Umbilical cord (tissue), 2 donors: Measurements from ENCODE around the gene ATXN7L3. TPM values are rescaled to one million over a fixed set of nuclear protein-coding genes. Genes with fewer than 3 reads are reported as not detected.

Experiments used
- DNase-seq: peaks from one replicate; pipeline ENCODE4 v3.0.0-alpha.2; 2015; ENCODE audit warnings: low spot score
- total RNA-seq: library from RNA; depleted of rRNA; stranded (reverse); fragments of >200 nt; gene quantifications from one replicate; pipeline ENCODE4 v1.2.3, GENCODE V29; 2014; ENCODE audit warnings: low replicate concordance; ENCODE audit not compliant: insufficient read depth

Gene ATXN7L3
- total RNA-seq, 1 donor from 2014 or later = 33.0 TPM

- peak; percentile 96 for DNase-seq
Observed at GRCh38 chr17:44218344-44219107, 18.8 kb upstream of the ATXN7L3 start.

GRCh38 chr17:44217738-44218343 is 18.2 kb upstream of the ATXN7L3 start:
- no peak for DNase-seq

- no peak for DNase-seq
Observed at GRCh38 chr17:44216694-44217093, 17.0 kb upstream of the ATXN7L3 start.

GRCh38 chr17:44216173-44216572 is 16.5 kb upstream of the ATXN7L3 start:
- DNase-seq = no peak

- no peak for DNase-seq
Observed at GRCh38 chr17:44214896-44215295, 15.2 kb upstream of the ATXN7L3 start.

GRCh38 chr17:44214230-44214494 is 14.5 kb upstream of the ATXN7L3 start:
- no peak for DNase-seq

- no peak for DNase-seq
Observed at GRCh38 chr17:44213403-44214229, 13.9 kb upstream of the ATXN7L3 start.

- no peak for DNase-seq
Observed at GRCh38 chr17:44212507-44213402, 13.1 kb upstream of the ATXN7L3 start.

GRCh38 chr17:44211281-44212265 is 11.9 kb upstream of the ATXN7L3 start:
- DNase-seq = no peak

GRCh38 chr17:44210342-44211192 is 10.9 kb upstream of the ATXN7L3 start:
- peak; percentile 85 for DNase-seq

- no peak for DNase-seq
Observed at GRCh38 chr17:44209786-44210341, 10.2 kb upstream of the ATXN7L3 start.

- no peak for DNase-seq
Observed at GRCh38 chr17:44207743-44208142, 8.1 kb upstream of the ATXN7L3 start.

GRCh38 chr17:44207319-44207718 is 7.6 kb upstream of the ATXN7L3 start:
- DNase-seq = no peak

- DNase-seq = no peak
Observed at GRCh38 chr17:44206825-44207155, 7.1 kb upstream of the ATXN7L3 start.

GRCh38 chr17:44205962-44206824 is 6.5 kb upstream of the ATXN7L3 start:
- DNase-seq = no peak

GRCh38 chr17:44204441-44204882 is 4.8 kb upstream of the ATXN7L3 start:
- DNase-seq = peak; percentile 86

- peak; percentile 58 for DNase-seq
Observed at GRCh38 chr17:44203731-44204440, 4.2 kb upstream of the ATXN7L3 start.

- DNase-seq = no peak
Observed at GRCh38 chr17:44202756-44203155, 3.1 kb upstream of the ATXN7L3 start.
